GM19043 (cell line): Measurements from ENCODE around the gene NELFE.
"Not testable (repeated sequence)": the region's sequence is repeated elsewhere in the genome, so short reads cannot be mapped to it uniquely, and the experiment has no call there.

Source experiments
- ATAC-seq: cut with Tn5 transposase; IDR thresholded peaks from one replicate; pipeline ENCODE4 v1.9.1; 2021; ENCODE audit warnings: low read depth; ENCODE audit not compliant: unreplicated experiment

Gene NELFE

DNA sequence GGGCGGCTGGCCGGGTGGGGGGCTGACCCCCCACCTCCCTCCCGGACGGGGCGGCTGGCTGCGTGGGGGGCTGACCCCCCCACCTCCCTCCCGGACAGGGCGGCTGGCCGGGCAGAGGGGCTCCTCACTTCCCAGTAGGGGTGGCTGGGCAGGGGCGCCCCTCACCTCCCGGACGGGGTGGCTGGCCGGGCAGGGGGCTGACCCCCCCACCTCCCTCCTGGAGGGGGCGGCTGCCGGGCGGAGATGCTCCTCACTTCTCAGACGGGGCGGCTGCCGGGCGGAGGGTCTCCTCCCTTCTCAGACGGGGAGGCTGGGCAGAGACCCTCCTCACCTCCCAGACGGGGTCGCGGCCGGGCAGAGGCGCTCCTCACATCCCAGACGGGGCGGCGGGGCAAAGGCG lies 17.3 kb upstream of the NELFE start:
- ATAC-seq: not testable (repeated sequence)

DNA sequence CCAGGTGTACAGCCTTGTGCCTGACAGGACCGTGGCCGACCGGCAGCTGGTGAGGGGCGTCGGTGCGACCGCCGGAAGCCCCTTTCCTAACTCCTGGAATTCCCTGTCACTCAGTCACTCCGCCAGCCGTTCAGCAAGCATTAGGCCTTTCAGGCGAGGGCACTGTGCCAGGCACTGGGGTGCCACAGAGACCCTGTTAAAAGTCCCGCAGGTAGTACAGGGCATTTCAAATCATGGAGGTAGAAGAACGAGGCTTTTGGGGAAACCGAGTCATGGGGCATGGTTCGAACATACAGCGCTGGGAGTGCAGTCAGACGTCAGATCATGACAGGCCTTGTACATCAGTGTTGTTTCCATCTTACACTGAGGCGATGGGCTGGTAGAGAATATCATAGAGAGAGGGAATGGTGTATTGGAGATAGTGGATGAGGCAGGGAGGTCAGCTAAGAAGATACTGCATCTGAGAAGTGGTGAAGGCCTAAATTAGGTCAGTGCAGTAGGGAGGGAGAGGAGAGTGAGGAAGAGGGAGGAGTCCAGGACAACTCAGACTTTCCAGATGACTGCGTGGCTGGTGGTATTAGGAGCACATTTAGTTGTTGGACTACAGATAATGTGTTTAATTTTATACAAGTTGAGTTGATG lies 14.1 kb upstream of the NELFE start:
- ATAC-seq: no peak

DNA sequence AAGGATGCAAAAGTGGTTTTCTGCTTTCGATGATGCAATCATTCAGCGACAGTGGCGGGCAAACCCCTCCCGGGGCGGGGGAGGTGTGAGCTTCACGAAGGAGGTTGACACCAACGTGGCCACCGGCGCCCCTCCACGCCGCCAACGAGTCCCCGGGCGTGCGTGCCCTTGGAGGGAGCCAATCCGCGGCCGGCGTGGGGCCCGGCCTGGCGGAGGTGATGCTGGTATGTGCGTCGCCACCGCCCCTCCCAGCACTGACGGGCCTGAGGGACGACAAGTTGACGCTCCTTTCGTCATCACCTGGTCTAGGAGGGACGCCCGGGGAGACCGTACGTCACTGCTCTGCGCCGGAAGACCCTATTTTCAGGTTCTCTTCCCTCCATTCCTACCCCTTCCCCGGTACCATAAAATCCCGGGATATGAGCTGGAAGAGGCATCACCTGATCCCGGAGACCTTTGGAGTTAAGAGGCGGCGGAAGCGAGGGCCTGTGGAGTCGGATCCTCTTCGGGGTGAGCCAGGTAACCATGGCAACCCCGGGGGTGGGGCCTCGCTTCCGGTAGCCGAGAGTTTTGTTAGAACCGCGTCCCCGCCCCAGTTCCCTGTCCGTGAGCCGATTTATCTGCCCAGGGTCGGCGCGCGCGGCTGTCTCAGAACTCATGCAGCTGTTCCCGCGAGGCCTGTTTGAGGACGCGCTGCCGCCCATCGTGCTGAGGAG lies 13.4 kb upstream of the NELFE start, which contains the start of gene DXO:
TSS of gene DXO (minus strand) at position 146 of the 716 bp plus-strand sequence. CDS start 463 bp downstream, outside the sequence.
- peak; percentile 87 for ATAC-seq

DNA sequence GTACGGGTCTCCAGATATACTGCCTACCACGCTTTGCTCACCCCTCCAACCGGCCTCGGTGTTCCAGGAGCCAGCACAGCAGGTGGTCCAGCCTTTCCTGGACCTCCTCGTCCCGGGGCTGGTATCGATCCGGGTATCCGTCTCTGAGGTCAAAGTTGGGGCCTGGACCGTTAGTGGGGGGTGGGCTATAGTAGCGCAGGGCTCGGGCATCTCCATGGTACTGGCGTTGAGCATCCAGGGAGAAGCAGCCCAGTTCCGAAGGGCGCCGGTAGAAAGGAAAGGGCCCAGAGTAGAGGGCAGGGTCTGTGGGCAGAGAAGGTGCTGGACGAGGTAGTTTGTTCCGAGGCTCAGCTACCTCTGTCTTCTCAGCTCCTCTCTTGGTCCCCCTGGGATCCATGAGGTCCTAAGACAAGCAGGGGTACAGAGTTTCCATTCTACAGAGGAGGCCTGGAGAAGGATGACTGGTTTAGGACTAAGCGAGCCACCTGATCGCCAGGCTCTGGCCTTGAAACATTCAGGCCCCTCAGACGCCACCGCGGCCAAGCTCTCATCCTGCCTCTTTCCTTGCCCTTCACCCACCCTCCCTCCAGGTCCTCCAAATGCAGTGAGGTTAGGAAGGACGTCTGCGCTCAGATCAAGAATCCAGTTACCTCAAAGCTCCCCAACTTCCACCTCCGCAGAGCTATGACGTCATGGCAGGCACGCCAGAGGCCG lies 12.7 kb upstream of the NELFE start:
- ATAC-seq: no peak

DNA sequence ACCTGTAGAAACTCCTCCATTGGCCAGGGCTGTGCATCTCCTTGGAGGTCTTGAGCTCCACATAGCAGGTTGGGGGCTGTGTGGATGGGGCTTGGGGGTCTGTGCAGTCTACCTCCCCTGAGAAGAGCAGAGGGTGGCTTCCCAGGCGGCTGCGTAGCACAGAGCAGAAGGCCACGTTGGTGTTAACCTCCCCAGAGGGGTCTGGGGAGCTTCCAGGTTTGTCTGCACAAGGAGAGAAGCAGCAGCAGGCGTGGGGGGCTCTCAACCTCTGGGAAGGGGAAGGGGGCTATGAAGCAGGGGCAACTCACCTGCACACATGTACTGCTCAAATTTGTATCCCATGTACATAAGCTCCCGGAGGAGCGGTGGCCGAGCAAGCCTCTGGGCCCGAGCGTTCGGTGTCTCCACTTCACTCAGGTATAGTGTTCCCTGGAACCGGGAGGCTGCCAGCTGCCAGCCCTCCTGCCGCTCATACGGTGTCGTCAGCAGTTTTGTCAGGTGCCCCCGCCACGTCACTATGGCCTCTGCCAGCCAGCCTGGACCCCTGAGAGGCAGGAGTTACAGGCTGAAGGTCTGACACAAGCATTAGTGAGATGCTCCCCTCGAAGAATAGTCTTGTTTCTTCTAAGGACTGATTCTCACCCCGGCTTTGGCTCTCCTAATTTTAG lies 12.0 kb upstream of the NELFE start:
- ATAC-seq: no peak

DNA sequence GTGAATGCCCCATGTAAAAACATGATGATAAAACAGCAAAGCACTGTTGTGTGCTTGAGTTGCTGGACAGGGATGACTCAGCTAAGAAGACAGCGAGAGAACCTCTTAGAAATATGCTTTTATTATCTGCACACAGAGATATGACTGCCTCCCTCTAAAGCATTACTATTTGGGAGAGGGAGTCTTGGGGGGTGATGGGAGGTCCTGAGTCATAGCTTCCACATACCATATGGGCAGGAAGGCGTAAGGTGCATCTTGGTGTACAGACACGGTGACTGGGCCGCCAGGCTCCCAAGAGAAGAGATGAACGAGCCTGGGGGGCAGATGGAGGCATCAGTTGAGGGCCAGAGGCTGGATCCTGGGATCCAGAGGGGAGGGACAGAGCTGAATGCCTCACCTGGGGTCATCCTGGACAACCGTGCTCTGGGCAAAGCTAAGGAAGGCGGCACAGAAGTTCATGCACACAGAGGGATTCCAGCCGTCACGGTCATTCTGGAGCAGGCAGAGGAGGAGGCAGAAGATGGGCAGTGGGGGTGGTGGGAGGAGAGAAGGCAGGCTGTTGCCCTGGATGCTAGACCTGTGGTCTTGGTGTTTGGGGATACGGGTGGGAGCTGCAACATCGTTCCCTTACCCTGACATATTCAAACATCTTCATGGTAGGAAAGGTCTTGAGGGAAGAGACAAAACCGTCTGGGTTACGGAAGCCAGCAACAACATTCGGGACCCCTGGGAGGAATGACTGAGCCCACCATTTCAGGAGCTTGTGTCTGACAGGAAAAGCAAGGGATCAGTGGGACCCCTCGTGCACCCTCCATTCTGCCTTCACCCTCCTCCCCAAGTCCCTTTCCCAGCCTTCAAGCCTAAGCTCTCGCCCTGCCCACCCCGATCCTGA lies 11.2 kb upstream of the NELFE start:
- ATAC-seq: no peak

DNA sequence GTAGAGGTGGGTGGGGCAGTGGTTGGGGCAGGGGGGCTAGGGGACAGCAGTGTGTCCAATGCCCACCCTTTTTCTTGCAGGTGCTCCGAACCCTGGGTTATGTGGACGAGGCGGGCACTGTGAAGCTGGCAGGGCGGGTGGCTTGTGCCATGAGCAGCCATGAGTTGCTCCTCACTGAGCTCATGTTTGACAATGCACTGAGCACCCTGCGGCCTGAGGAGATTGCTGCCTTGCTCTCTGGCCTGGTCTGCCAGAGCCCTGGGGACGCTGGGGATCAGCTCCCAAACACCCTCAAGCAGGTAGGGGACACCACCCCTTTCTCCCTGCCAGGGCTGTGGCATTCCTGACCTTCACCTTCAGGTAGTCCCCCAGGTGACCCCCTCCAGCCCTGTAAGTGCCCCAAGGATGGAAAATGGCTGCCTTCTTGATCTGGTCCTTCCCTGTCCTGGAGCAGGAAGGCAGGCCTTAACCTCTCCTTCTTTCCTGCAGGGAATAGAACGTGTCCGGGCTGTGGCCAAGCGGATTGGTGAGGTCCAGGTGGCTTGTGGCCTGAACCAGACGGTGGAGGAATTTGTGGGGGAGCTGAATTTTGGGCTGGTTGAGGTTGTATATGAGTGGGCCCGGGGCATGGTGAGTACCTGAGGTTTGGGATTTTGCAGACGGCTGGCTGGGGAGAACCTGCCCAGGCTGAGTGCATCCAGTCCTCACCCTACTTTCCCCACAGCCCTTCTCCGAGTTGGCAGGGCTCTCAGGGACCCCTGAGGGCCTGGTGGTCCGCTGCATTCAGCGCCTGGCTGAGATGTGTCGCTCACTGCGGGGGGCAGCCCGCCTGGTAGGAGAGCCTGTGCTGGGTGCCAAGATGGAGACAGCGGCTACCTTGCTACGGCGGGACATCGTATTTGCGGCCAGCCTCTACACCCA lies 10.3 kb upstream of the NELFE start:
- ATAC-seq: no peak

DNA sequence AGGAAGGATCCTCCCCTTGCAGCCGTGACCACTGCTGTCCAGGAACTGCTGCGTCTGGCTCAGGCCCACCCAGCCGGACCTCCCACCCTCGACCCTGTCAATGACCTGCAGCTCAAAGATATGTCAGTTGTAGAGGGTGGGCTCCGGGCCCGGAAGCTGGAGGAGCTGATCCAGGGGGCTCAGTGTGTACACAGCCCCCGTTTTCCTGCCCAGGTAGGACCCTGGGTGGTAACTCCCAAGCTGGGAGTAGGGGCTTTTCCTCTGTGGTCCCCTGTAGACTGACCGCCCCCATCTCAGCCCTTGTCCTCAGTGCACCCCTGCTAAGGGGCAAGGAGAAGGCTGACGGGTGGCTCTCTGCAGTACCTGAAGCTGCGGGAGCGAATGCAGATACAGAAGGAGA lies 9.6 kb upstream of the NELFE start:
- ATAC-seq: no peak

DNA sequence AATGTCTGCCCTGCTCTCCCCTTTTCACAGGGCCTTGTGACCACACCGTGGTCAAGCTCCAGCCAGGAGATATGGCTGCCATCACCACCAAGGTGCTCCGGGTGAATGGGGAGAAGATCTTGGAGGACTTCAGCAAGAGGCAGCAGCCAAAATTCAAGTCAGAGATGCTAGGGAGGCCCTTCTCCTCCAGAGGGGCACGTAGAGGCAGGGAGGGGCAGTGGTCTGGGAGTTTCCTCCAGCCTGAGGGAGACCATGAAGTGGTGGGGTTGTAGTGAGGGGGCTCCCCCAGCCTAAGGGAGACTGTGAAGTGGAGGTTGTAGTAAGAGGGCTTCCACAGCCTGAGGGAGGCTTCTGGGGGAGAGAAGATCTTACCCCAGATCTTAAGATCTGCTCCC lies 9.2 kb upstream of the NELFE start:
- no peak for ATAC-seq

DNA sequence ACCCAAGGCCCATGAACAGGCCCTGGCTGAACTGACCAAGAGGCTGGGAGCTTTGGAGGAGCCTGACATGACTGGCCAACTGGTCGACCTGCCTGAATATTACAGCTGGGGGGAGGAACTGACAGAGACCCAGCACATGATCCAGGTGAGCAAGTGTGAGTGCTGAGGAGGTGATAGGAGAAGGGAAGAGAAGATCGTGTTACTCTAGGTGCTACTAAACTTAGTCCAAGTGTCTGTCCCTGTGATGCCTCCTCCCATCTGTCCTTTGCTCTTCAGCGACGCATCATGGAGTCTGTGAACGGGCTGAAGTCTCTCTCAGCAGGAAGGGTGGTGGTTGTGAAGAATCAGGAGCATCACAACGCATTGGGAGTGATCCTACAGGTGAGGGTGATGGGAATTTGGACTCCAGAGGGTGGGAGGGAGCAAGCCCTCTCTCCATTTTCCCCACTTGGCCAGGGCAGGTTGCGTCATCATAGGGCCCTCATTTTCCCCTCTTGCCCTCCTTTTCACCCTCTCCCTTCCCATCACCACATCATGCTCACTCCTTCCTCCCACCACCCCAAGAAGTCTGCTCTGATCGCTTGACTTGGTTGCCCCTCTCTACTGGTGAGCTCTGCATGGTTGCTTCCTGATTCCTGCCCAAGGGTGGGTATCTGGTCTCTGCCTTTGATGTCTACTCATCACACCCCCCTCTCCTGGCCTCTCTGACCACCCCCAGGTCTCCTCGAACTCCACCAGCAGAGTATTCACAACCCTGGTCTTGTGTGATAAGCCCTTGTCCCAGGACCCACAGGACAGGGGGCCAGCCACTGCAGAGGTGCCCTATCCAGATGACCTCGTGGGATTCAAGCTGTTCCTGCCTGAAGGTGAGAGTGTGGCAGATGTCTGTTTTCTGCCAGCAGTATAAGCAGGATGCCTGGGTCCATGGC lies 8.5 kb upstream of the NELFE start:
- no peak for ATAC-seq

DNA sequence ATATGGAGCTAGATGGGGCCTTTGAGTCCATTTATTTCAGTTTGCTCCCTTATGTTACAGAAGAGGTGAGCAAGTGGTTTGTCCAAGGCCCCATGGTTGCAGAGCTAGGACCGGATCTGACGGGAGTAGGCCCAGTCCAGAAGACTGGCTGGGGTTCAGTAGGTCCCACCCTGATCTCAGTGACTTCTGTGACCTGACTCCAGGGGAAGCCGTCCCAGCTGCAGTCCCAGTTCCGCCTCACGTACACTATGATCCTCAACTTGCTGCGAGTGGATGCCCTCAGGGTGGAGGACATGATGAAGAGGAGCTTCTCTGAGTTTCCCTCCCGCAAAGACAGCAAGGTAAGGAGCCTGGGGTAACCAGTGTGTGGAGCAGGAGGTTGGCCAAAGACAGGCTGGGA lies 7.7 kb upstream of the NELFE start:
- no peak for ATAC-seq

DNA sequence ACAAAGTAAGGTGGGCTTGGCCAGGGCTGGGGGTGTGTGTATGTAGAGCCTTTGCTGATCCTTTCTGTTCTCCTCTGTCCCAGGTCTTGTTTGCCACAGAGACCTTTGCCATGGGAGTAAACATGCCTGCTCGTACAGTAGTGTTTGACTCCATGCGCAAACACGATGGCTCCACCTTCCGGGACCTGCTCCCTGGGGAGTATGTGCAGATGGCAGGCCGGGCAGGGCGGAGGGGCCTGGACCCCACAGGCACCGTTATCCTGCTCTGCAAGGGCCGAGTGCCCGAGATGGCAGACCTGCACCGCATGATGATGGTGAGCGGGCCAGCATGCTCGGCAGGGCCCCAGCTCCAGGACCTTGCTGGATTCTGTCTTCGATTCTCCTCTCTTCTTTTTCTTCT lies 6.9 kb upstream of the NELFE start:
- no peak for ATAC-seq

DNA sequence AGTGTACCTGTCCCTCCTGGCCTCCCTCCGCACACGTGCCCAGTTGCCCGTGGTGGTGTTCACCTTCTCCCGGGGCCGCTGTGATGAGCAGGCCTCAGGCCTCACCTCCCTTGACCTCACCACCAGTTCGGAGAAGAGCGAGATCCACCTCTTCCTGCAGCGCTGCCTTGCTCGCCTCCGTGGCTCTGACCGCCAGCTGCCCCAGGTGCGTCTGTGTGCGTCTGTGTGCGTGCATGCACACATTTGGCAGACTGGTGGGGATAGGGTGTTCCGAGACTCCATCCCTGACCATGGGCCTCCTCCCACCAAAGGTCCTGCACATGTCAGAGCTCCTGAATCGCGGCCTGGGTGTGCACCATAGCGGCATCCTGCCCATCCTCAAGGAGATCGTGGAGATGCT lies 5.2 kb upstream of the NELFE start:
- no peak for ATAC-seq

DNA sequence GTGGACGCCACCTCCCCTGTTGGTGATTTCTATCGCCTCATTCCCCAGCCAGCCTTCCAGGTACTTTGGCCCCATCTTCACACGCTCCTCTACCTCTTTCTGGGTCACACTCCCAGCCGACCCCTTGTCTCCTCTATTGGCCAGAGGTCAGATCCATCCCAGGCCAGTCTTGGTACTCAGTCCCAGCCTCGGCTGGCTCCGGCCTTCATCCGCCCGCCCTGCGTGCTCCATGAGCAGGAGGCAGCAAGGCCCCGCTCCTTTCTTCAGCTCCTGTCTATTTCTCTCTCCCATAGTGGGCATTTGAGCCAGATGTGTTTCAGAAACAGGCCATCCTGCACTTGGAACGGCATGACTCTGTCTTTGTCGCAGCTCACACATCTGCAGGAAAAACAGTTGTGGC lies 2.8 kb upstream of the NELFE start:
- ATAC-seq: no peak

DNA sequence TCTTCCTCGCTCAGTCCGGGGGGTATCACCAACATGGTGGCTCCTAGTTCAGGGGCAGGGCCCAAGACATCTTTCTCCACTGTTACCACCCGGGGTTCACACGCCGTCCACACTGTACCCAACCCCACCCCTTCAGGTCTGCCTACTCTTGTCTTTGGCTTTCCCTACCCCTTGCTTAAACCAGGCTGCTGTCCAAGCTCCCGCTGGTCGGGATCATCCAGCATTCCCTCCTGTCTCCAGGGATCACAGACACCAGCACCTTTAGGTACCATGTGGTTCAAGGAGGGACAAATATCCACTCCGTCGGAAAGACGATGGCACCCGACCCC lies 395 bp downstream of the NELFE start:
- no peak for ATAC-seq

DNA sequence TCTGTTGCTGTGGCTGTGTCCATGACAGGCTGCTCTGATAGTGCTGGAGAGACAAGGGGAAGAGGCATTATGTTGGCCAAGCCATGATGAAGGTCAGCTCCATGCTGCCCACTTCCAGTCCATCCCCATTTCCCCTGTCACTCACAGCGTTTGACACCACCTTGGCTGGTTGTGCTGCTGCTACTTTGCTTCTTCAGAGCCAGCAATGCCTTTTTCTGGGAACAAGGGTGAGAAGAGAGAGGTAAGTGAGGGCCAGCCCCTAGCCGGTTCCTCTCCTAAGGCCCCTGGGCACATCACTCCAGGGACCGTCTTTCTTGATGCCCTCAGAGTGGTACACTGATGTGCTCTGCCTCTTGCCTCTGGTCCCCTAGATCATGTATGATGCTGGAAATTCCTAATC lies 2.0 kb downstream of the NELFE start:
- no peak for ATAC-seq

DNA sequence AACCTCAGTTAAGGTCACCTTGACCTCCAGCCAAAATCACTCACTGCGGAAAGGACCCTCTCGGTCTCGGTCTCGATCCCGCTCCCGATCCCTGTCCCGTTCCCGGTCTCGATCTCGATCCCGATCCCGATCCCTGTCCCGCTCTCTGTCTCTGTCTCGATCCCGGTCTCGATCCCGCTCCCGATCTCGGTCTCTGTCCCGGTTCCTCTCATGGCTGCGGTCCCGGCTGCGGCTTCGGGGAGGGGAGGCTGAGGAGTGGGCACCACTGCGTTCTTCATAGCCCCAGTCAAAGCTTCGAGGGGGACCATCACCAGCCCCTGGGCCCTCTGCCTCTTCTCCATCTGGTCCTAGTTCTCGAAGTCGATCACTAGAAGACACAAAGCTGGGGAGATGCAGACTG lies 4.3 kb downstream of the NELFE start:
- ATAC-seq: no peak

DNA sequence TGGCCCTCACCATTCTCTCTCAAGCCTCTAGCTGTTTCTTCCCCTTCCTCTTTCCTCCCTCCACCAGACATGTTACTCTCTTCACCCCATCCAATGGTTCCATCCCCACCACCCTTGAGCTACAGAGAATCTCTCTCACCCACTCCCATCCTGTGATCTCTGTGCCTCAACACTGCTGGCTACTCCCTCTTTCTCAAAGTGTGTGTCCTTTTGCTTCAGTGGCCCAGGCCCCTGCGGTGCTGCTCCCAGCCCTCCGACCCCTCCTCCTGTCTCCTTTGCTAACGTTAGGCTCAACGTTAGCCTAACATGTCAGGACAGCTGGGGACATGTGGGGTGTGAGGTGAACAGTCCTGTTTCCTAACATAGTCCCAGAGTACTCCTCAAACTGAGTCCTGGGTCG lies 5.9 kb downstream of the NELFE start:
- ATAC-seq: no peak
